ENCODE results near the gene C20orf173.
"Not testable (repeated sequence)": the region's sequence is repeated elsewhere in the genome, so short reads cannot be mapped to it uniquely, and the experiment has no call there.

C20orf173 gene

GRCh38 chr20:35544941-35545340 lies 15.5 kb upstream of the C20orf173 start:
- not testable (repeated sequence) for DNase-seq

GRCh38 chr20:35544436-35544835 lies 15.0 kb upstream of the C20orf173 start:
- no peak for DNase-seq

GRCh38 chr20:35542990-35543389 lies 13.5 kb upstream of the C20orf173 start:
- no peak for DNase-seq

GRCh38 chr20:35541783-35542662 lies 12.6 kb upstream of the C20orf173 start, which contains the start of gene ERGIC3:
TSS of gene ERGIC3 (plus strand) at chr20:35542078. CDS start at chr20:35542098, 20 bp downstream.
- peak; percentile 94 for DNase-seq

GRCh38 chr20:35541118-35541782 lies 11.8 kb upstream of the C20orf173 start:
- no peak for DNase-seq

- no peak for DNase-seq
Observed at GRCh38 chr20:35539756-35540212, 10.3 kb upstream of the C20orf173 start.

GRCh38 chr20:35527122-35527769 lies 2.2 kb downstream of the C20orf173 start:
- no peak for DNase-seq

- no peak for DNase-seq
Observed at GRCh38 chr20:35525639-35526038, 3.8 kb downstream of the C20orf173 start.

GRCh38 chr20:35523298-35523888 lies 6.1 kb downstream of the C20orf173 start:
- no peak for DNase-seq

- no peak for DNase-seq
Observed at GRCh38 chr20:35518955-35519354, 10.5 kb downstream of the C20orf173 start.

- not testable (repeated sequence) for DNase-seq
Observed at GRCh38 chr20:35517767-35518166, 11.7 kb downstream of the C20orf173 start.

- DNase-seq: no peak
Observed at GRCh38 chr20:35517125-35517524, 12.3 kb downstream of the C20orf173 start.

- peak; percentile 48 for DNase-seq
Observed at GRCh38 chr20:35515949-35516645, 13.4 kb downstream of the C20orf173 start.

GRCh38 chr20:35515341-35515740 lies 14.1 kb downstream of the C20orf173 start:
- DNase-seq: no peak

GRCh38 chr20:35514371-35514932 lies 15.0 kb downstream of the C20orf173 start:
- DNase-seq: no peak

- DNase-seq: no peak
Observed at GRCh38 chr20:35511814-35512420, 17.5 kb downstream of the C20orf173 start.

- DNase-seq: no peak
Observed at GRCh38 chr20:35510951-35511735, 18.3 kb downstream of the C20orf173 start.

GRCh38 chr20:35508493-35509218 lies 20.8 kb downstream of the C20orf173 start:
- no peak for DNase-seq

- no peak for DNase-seq
Observed at GRCh38 chr20:35506872-35507638, 22.4 kb downstream of the C20orf173 start.
